ENCODE measurements around the gene GPR42. TPM values are rescaled to one million over a fixed set of nuclear protein-coding genes. Genes with fewer than 3 reads are reported as not detected.
A peak's percentile ranks its signal among the peaks of the same experiment; 100 is the strongest.
"Not testable (repeated sequence)": the region's sequence is repeated elsewhere in the genome, so short reads cannot be mapped to it uniquely, and the experiment has no call there.

Gene GPR42
- total RNA-seq, 1 donor from 2014 or later, result not detected

DNA sequence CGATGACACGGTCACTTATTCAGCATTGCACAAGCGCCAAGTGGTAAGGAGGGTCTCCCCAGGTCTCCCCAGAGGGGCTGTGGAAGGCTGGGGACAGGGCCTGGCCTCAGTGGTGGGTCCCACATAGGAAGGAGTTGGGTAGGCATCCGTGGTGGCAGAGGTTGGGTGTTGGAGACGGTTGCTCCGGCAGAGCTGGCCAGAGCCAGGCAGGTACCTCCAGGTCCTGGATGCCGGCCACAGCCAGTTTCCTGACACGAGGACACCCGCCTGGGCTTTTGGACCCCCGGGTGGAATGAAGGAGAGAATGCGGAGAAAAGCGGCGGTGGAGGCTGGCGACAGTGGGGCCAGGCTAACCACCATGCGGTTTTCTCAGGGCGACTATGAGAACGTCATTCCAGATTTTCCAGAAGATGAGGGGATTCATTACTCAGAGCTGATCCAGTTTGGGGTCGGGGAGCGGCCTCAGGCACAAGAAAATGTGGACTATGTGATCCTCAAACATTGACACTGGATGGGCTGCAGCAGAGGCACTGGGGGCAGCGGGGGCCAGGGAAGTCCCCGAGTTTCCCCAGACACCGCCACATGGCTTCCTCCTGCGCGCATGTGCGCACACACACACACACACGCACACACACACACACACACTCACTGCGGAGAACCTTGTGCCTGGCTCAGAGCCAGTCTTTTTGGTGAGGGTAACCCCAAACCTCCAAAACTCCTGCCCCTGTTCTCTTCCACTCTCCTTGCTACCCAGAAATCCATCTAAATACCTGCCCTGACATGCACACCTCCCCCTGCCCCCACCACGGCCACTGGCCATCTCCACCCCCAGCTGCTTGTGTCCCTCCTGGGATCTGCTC lies 24.4 kb upstream of the GPR42 start:
- no peak for DNase-seq (ENCODE audit: low spot score)

DNA sequence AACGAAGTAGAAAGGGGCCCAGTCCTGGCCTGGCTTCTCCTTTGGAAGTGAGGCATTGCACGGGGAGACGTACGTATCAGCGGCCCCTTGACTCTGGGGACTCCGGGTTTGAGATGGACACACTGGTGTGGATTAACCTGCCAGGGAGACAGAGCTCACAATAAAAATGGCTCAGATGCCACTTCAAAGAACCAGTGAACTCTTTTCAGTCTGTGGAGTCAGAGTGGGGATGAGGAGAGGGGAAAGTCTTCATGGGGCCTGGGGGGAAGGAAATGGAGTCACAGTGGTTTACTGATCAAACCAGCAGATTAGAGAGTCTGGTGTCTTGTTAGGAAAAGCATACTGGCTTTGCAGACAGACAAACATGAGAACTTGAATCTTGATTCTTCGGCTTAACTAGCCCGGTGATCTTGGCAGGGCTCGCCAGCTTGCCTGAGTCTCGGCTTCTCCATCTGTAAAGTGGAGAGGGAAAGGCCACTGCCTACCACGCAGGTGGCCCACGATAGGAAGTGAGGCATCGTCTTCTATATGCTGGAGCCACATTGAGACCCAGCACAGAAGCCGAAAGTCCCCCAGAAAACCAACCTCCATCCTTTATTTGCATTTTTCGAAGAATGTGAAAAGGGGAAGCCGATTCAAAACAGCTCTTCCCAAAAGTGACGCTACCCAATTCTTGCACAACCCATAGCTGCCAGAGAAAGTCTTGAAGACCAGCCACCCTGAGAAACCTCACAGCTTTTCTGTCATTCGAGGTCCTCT lies 23.5 kb upstream of the GPR42 start, which contains the start of gene FFAR1:
Gene FFAR1, plus strand, starts transcription at position 732 of the 759 bp plus-strand sequence. CDS start 3,650 bp downstream, outside the sequence.
- DNase-seq (ENCODE audit: low spot score), result peak; percentile 30

DNA sequence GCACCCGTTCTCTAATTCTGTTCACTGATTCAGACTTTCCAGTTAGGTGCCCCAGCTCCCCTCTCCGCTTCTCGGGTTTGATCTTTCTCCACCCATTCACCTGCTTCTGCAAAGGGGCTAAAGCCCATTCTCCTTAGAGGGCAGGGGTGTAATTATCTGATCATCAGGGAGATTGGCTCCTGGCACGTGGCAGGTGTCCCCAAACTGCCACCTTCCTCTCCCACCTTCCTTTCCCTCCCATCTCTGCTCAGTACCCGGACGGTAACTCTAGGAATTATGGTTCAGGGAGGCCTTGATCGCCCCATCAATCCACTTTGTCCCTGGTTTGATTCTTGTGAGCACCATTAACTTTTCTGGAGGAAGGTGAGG lies 23.0 kb upstream of the GPR42 start:
- DNase-seq (ENCODE audit: low spot score), result no peak

DNA sequence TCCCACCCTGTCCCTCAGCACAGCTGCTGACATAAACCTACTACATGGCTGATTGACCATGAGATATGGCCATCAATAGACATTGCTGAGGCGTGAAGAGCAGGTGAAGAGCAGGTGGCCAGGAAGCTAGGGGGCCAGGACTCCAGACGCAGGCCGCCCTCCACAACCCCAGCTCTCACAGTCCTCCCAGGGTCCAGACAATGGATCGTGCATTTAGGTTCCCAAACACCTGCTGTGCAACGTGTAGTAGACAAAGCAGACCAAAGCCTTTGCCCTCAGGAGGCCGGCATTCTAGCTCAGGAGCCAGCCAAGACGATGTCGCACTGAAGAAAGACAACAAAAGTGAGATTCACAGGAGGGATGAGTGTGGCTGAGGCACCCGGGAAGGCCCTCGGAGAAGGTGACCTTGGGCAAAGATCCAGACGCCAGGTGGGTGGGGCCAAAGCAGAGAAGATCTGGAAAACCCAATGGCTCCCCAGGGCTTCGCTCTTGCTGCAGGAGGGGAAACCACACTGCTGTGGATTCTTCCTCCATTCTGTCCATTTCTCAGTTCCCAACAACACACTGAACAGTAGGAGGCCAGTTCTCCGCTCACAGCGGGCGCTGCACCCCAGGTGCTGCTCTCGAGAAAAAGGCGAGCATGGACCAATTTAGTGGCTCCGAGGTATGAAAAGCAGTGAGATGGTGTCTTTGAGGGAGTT lies 21.8 kb upstream of the GPR42 start:
- DNase-seq (ENCODE audit: low spot score), result no peak

DNA sequence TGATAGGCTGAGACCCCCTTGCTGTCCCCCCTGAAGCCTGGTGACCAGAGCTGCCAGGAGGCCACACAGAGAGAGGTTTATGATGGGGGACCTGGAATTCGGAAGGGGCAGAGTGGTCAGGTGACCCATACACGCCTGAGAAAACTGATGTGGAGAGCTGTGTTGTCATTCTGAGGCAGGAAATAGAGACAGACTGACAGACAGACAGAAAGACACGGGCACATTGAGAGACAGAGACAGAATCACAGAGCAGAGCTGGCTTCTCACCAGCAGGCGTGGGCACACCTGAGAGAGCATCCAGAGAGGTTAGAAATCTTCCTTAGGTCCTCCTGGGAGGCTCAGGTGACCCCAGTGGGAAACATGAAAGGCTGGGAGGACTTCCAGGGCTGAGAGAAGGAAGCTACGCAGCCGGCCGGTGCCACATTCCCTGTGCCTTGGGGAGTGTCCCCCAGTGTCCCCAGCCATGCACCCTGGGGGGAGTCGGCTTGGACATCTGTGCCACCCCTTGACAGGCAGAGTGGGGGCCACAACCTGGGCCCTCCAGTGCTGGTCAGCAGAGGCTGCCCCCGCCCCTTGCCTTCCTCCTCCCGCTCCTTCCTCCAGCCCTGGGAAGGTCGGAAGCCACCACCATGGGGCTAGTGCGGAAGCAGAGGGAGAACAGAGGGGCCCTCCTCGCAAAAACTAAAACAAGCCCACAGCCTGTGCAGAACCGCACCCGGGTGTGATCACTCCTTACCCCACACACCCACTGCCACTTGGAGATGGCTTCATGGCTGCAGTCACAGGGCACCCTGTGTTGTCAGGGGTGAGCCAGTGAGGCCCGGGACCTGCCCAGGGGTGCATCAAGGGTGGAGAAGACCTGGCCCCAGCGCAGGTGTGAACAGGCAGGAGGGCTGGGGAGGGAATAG lies 21.0 kb upstream of the GPR42 start:
- DNase-seq (ENCODE audit: low spot score), result no peak

DNA sequence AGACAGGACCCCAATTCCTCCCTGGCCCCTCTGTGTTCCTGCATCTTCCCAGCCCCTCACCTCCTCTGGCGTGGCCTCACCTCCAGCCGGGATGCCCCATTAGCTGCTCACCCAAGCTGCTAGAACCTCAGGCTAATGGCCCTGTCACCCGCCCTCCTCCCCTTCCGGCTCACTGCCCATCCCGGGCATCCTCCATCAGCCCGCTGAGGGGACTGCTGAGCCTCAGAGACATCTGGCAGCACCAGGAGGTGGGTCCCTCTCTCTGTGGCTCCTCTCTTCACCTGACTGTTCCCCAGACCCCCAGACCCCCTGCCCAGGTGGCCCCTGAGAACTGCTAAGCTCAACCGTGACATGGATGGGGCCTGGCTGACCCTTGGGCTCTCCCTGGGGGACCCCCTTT lies 20.3 kb upstream of the GPR42 start:
- no peak for DNase-seq (ENCODE audit: low spot score)

DNA sequence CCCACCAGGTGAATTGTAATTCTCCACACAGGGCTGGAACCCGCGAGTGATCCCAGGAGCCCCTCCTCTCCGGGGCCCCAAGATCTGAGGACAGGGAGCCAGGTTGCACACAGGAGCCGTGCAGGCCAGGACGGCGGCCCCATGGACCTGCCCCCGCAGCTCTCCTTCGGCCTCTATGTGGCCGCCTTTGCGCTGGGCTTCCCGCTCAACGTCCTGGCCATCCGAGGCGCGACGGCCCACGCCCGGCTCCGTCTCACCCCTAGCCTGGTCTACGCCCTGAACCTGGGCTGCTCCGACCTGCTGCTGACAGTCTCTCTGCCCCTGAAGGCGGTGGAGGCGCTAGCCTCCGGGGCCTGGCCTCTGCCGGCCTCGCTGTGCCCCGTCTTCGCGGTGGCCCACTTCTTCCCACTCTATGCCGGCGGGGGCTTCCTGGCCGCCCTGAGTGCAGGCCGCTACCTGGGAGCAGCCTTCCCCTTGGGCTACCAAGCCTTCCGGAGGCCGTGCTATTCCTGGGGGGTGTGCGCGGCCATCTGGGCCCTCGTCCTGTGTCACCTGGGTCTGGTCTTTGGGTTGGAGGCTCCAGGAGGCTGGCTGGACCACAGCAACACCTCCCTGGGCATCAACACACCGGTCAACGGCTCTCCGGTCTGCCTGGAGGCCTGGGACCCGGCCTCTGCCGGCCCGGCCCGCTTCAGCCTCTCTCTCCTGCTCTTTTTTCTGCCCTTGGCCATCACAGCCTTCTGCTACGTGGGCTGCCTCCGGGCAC lies 19.3 kb upstream of the GPR42 start:
- no peak for DNase-seq (ENCODE audit: low spot score)

DNA sequence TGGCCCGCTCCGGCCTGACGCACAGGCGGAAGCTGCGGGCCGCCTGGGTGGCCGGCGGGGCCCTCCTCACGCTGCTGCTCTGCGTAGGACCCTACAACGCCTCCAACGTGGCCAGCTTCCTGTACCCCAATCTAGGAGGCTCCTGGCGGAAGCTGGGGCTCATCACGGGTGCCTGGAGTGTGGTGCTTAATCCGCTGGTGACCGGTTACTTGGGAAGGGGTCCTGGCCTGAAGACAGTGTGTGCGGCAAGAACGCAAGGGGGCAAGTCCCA lies 18.8 kb upstream of the GPR42 start:
- no peak for DNase-seq (ENCODE audit: low spot score)

DNA sequence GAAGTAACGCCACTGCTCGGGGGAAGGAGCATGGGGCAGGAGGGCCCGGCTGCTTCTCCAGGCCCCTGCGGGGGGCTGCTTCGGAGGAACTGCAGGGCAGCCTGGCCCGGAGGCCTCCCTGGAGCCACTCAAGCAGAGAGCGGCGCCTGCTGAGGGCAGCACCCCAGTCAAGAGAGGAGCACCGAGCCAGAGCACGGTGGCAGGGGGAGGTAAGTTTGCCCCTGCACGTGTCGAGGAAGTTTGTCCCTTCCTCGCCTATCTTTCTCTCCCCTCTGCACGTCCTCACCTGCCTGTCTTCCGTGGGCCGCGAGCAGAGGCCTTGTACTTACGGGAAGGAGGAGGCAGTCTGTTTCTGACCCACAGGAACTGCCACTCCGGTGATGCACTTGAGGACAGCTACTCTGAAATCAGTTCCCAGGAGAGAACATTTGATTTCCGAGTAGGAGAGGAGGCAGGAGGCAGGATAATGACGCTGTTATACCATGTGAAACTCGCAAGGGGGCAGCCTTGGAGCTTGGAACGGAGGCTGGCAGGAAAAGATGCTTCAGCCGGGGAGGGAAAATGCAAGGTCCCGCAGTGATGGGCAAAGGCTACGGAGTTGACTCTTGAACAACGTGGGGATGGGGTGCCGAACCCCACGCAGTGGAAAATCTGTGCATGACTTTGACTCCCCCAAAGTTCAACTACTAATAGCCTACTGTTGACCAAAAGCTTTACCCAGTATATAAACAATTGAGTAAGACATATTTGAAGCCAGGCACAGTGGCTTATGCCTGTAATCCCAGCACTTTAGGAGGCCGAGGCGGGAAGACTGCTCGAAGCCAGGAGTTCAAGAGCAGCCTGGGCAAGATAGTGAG lies 18.2 kb upstream of the GPR42 start:
- DNase-seq (ENCODE audit: low spot score), result peak; percentile 77

DNA sequence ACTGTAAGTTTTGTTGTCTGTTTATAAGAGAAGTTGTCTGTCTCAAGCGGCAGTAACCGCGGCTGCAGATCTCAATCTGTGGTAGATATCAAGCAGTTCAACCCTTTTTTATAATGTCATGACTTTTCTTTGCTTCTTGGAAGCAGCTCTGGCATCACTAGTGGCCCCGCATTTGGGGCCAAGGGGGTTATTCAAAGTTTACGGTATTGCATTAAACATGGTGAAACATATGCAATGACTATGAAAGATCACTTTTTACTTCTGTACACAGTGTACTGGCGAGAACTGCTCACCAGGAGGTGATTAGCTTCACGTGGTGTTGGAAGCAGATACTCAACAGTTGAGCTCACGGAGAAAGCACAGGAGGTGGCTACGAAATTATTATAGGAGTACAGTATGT lies 17.2 kb upstream of the GPR42 start:
- no peak for DNase-seq (ENCODE audit: low spot score)

DNA sequence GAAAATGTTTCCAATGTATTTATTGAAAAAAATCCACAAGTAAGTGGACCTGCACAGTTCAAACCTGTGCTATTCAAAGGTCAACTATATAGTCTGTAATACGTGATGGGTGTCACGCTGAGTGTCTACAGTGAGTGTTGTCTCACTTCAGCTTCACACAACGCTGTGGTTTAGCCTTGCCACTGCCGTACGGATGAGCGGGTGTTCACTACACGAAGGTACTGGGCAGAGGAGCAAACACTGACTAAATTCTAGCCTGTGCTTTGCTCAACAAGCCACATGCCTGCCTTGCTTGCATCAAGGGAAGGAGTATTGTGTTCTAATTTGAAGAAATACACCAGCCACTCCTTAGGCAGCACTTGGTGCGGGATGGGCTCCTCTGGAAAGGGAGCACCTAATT lies 16.0 kb upstream of the GPR42 start:
- no peak for DNase-seq (ENCODE audit: low spot score)

DNA sequence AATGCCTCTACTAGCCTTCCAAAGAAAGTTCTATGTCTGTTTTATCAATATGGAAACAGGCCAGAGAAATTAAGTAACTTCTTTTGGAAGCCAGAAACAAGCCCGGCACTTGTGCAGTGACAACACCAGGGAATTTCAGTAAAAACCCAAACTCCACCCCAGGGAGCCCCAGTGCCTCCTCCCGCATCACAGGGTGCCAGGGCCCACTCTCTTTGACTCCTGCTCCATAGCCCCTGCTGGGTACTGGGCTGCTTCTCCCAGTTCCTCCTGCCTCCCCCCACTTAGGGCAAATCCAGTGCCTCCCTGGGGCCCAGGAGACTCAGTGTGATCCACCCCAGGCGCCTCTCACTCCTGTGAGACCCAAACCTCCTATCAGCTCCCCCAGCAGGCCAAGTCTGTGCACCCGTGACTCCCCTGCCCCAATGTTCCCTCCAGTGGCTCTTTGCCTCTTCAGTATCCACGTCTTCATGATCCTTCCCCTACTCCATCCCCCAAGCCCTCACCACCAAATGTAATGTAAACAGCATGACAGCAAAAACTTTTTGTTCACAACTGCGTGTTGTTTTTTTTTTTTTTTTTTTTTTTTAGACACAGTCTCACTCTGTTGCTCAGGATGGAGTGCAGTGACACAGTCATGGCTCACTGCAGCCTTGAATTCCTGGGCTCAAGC lies 14.9 kb upstream of the GPR42 start:
- peak; percentile 20 for DNase-seq (ENCODE audit: low spot score)

DNA sequence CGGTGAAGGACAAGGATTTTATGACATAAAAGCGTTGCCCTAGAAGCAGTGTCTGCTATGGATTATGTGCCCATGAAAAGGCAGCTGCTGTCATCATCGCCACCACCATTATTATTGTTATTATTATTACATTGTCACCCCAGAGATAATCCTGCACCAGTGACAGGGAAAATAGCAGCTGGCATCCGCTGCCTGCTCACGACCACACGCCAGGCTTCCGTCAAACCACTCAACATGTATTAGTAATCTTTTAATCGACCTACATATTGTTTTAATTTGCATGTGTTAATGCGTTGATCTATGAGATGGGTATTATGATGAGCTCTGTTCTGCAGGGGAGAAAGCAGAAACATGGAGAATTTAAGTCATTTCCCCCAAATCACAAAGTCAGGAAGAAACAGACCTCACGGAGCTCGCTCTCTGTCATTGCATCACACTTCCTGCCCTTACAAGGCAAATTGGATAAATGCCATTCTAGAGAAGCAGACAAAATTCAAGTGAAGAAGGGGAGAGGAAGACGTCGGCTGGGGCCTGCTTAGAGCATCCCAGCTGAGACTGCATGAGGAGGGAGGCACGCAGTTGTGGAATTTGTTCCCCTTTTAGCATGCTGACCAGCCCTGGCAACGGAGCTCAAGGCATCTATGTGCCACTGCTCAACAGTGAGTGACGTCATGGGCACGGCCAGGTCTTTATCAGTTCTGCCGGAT lies 12.8 kb upstream of the GPR42 start, which contains the start of gene FFAR3:
Gene FFAR3, plus strand, starts transcription at position 594 of the 707 bp plus-strand sequence. CDS start 431 bp downstream, outside the sequence.
- DNase-seq (ENCODE audit: low spot score), result peak; percentile 77

DNA sequence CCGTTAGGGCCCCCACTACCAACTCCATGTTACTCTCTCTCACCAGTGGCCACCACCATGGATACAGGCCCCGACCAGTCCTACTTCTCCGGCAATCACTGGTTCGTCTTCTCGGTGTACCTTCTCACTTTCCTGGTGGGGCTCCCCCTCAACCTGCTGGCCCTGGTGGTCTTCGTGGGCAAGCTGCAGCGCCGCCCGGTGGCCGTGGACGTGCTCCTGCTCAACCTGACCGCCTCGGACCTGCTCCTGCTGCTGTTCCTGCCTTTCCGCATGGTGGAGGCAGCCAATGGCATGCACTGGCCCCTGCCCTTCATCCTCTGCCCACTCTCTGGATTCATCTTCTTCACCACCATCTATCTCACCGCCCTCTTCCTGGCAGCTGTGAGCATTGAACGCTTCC lies 12.0 kb upstream of the GPR42 start:
- not testable (repeated sequence) for DNase-seq (ENCODE audit: low spot score)

DNA sequence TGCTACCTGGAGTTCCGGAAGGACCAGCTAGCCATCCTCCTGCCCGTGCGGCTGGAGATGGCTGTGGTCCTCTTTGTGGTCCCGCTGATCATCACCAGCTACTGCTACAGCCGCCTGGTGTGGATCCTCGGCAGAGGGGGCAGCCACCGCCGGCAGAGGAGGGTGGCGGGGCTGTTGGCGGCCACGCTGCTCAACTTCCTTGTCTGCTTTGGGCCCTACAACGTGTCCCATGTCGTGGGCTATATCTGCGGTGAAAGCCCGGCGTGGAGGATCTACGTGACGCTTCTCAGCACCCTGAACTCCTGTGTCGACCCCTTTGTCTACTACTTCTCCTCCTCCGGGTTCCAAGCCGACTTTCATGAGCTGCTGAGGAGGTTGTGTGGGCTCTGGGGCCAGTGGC lies 11.5 kb upstream of the GPR42 start:
- DNase-seq (ENCODE audit: low spot score), result not testable (repeated sequence)

DNA sequence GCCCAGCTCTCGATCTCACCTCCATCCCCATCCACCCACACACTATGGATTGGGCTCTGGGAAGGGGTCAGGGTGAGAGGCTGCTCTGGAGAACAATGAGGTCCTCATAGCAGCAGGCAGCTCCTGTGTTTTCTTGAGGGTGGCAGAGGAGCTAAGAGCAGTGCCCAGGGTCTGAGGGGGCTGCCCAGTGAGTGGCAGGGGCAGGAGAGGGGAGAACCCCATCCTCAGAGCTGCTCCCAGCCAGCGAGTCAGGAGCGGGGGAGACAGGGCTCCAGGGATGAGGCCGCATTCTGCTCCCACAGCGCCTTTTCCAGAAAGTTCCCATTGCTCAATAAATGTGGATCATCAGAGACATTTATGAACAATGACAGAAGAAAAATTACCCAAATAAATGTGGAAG lies 10.8 kb upstream of the GPR42 start:
- not testable (repeated sequence) for DNase-seq (ENCODE audit: low spot score)

DNA sequence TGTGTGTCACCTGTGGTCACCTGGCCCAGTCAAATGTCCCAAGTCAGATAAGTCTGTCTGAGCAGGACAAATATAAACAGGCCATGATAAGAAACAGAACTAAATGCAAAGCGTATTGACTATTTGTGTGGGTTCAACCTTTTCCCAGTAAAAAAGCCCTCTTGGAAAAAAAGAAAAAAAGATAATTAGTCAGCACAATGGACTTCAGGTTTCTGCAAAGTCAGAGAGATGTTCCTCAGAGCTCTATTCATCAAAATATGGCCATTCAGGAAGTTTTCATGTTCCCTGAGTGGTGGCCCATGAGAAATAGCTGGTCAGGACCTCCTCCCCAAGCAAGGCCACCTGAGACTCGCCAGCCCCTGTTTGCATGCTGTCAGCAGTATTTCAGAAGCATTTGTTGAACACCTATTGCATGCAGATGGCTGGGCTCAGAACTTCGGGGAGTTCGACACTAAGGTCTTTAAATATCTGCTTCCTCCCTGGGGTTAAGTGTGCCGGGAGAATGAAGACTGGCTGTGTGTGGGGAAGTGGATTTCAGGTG lies 9.9 kb upstream of the GPR42 start:
- DNase-seq (ENCODE audit: low spot score), result no peak

All from umbilical cord (tissue), 2 donors.